ENCODE results near the gene ZSCAN29.

DNA sequence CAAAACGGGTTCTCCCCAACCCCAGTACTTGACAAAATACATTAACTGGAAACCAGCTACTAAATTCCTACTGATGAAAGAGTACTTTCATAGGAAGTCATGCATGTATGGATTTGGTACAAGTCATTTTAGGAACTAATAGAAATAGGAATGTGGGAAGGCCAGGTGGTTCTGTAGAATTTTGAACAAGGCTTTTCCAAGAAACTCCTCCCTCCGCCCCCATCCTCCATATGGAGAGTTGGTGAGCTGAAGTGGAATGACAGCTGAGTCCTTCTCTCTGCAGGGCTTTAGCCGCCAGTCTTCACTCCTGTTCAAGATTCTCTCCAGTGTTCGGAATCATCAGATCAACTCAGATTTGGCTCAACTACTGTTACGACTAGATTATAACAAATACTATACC is 33.3 kb upstream of the ZSCAN29 start:
- TF ChIP-seq POLR2A (IDR thresholded peaks at IDR 0.05; ENCODE audit: low read length) = no peak
- no peak for TF ChIP-seq GATA1 (IDR thresholded peaks at IDR 0.05; ENCODE audit: low read depth, low read length)
